BE2C (cell line): ENCODE data around the gene KRTAP10-3.

Experiments used
- DNase-seq: peaks from one replicate; pipeline ENCODE4 v3.0.0-alpha.2; 2020
- H3K27me3 ChIP-seq: fragments of 250-450 bp; sonication (Bioruptor Pico); 2 replicates; pipeline ENCODE4 v1.5.1; 2020; ENCODE audit warnings: mild to moderate bottlenecking
- H3K36me3 ChIP-seq: fragments of 250-450 bp; sonication (Bioruptor Pico); 2 replicates; pipeline ENCODE4 v1.5.1; 2020; ENCODE audit warnings: mild to moderate bottlenecking
- H3K4me1 ChIP-seq: fragments of 250-450 bp; sonication (Bioruptor Pico); 2 replicates; pipeline ENCODE4 v1.5.1; 2020
- H3K4me3 ChIP-seq: 2 replicates; pipeline ENCODE4 v1.5.1; 2011; ENCODE audit warnings: low read depth, low read length
- H3K9me3 ChIP-seq: fragments of 250-450 bp; sonication (Bioruptor Pico); 2 replicates; pipeline ENCODE4 v1.5.1; 2020
- CTCF ChIP-seq: IDR thresholded peaks from 2 replicates; pipeline ENCODE4 v1.5.1; 2012; ENCODE audit warnings: mild to moderate bottlenecking, low read depth, low read length

Gene KRTAP10-3

GRCh38 chr21:44530221-44530902 lies 28.2 kb downstream of the KRTAP10-3 start:
- Histone ChIP-seq H3K36me3 (no peaks in the 10 kb centered on the region), H3K9me3 (no peaks in the 10 kb centered on the region), H3K4me3 (no peak overlapping the region), H3K4me1 (no peaks in the 10 kb centered on the region), H3K27me3 (peaks cover 4% of the 10 kb centered on the region; the same call in 1 of the 2 replicates)
- no peak for DNase-seq
- TF ChIP-seq CTCF: no peak

- Histone ChIP-seq H3K36me3 (no peaks in the 10 kb centered on the region), H3K4me1 (no peaks in the 10 kb centered on the region), H3K4me3 (no peak overlapping the region), H3K9me3 (peaks cover under 1% of the 10 kb centered on the region; the same call in 1 of the 2 replicates), H3K27me3 (peaks cover 4% of the 10 kb centered on the region; the same call in 1 of the 2 replicates)
- DNase-seq: no peak
- no peak for TF ChIP-seq CTCF
Observed at GRCh38 chr21:44529503-44530125, 29.0 kb downstream of the KRTAP10-3 start.

- H3K9me3 ChIP-seq: peaks cover 4% of the 10 kb centered on the region; the same call in 1 of the 2 replicates
- no peaks in the 10 kb centered on the region for H3K36me3 ChIP-seq
- H3K27me3 ChIP-seq: peaks cover 4% of the 10 kb centered on the region; the same call in 1 of the 2 replicates
- no peak for DNase-seq
- H3K4me1 ChIP-seq: no peaks in the 10 kb centered on the region
- TF ChIP-seq CTCF: no peak
- no peak overlapping the region for H3K4me3 ChIP-seq
Observed at GRCh38 chr21:44529011-44529421, 29.6 kb downstream of the KRTAP10-3 start.

GRCh38 chr21:44528634-44528995 lies 30.0 kb downstream of the KRTAP10-3 start:
- Histone ChIP-seq H3K4me3 (no peak overlapping the region), H3K4me1 (no peaks in the 10 kb centered on the region), H3K27me3 (peaks cover 4% of the 10 kb centered on the region; the same call in 1 of the 2 replicates), H3K36me3 (no peaks in the 10 kb centered on the region), H3K9me3 (peaks cover 4% of the 10 kb centered on the region; the same call in 1 of the 2 replicates)
- no peak for DNase-seq
- no peak for TF ChIP-seq CTCF

GRCh38 chr21:44527983-44528633 lies 30.5 kb downstream of the KRTAP10-3 start:
- peak; percentile 4 for DNase-seq
- H3K27me3 ChIP-seq: peaks cover 4% of the 10 kb centered on the region; the same call in 1 of the 2 replicates
- peaks cover 4% of the 10 kb centered on the region; the same call in 1 of the 2 replicates for H3K9me3 ChIP-seq
- no peaks in the 10 kb centered on the region for H3K36me3 ChIP-seq
- TF ChIP-seq CTCF: no peak
- H3K4me1 ChIP-seq: no peaks in the 10 kb centered on the region
- no peak overlapping the region for H3K4me3 ChIP-seq
